GM21447 (cell line): ENCODE data around the gene POU6F2.
"Not testable (repeated sequence)": the region's sequence is repeated elsewhere in the genome, so short reads cannot be mapped to it uniquely, and the experiment has no call there.

ENCODE experiments used
- ATAC-seq: cut with Tn5 transposase; IDR thresholded peaks from one replicate; pipeline ENCODE4 v1.9.1; 2021; ENCODE audit not compliant: unreplicated experiment

POU6F2 gene

DNA sequence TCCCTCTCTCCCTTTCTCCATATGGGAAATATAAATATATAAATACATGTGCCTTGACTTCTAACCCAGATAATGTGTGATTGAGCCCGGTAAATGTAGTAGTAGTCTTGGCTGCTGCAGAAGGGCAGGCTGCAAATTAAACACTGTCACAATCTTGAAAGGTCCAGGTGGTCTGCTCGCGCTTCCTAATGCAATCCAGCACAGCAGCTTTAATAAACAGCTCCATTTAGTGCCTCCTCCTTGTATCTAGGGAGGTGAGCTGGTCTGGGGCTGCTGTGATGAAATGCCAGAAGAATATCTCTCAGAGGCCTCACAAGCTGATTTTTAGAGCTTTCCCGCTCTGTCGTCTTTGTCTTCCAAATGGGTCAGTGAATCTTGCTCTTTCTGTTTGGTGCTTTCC, 782 bp downstream of the POU6F2 start:
- no peak for ATAC-seq

GRCh38 chr7:38992203-38992602, 14.5 kb downstream of the POU6F2 start:
- ATAC-seq, result no peak

DNA sequence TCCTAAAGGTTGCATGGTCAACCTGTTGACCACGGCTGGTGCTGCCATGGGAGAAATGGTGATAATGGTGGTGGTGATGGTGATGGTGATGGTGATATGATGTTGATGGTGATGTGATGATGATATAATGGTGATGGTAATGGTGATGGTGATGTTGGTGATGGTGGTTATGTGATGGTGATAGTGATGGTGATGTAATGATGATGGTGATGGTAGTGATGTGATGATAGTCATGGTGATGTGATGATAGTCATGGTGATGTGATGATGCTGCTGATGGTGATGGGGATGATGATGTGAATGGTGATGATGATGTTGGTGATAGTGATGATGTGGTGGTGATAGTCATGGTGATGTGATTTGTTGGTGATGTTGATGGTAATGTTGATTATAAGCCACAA, 23.9 kb downstream of the POU6F2 start:
- ATAC-seq, result no peak

DNA sequence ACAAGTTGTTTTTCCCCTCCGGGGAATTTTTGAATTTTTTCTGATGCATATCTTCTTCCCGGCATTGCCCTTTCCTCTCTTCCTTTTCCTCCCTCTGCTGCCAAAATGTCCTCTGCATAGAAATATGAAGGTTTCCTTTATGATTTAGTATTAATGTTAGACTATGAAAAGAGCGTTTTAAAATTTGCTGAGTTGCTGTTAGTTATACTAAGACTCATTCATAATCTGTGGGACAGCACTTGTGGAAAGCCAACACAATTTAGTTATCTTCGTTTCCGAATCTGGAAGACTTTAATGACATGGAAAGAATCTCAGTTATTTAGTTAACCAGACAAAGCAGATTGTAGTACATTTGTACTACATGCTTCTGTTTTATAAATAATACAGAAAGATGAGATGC, 25.0 kb downstream of the POU6F2 start:
- ATAC-seq, result no peak

DNA sequence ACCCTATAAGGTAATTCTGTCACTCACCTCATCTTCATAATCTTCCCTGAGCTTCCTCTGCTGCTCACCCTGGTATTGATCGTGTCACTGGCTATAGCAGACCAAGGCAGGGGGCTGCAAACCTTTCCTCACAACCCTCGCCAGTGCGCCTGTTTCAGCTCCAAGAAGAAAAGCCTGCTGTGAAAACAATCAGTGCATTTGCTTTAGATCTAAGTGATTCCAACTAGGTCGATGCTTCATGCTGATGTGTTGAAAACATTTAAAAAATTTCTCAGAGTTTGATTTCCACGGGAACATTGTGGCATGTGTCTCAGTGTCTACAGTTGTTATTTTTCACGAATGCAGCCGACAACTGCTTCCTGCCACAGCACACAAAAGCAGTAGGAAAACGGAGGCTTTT, 27.3 kb downstream of the POU6F2 start:
- ATAC-seq, result no peak

- no peak for ATAC-seq
Observed at GRCh38 chr7:39005461-39005860, 27.8 kb downstream of the POU6F2 start.

GRCh38 chr7:39013049-39013939, 35.6 kb downstream of the POU6F2 start:
- not testable (repeated sequence) for ATAC-seq

DNA sequence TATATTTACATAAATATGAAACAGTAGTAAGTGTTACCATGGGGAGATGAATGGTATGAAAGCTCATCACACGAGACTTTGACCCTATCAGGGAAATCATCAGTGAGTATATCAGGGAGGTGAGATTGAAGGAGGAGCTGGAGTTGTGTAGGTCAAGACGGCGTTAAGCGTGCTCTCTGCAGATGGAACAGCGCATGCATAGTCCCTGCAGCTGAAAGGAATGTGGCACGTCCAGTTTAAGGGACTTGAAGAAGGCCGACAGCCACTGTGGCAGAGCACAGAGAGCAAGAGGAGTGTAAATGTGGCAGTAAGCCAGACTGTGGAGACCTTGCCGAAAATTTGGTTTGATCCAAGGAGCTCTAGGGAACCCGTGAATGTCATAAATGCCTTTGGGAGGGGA, 38.9 kb downstream of the POU6F2 start:
- no peak for ATAC-seq

DNA sequence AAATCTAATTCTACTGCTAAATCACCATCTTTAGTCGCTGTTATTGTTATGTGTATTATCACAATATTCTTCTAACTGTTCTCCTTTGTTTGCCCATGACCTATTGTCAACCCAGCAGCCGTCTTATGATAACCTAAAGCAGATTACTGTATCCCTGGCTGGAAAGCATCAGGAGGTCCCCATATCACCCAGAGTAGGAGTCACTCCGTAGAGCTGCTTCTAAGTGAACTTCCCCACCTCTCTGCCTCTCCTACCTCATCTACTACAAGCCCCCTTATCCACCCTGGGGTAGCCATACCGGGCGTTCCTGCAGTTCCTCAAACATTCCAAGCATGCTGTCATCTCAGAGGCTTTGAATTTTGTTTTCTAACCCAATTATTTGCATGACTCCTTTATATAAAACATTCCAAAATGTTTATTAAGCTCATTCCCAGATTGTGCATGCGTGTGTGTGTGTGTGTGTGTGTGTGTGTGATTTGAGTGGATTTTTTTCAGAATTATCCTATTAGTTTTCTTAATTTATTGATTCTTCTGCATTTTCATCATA, 39.7 kb downstream of the POU6F2 start:
- ATAC-seq, result no peak

GRCh38 chr7:39022796-39023195, 45.1 kb downstream of the POU6F2 start:
- no peak for ATAC-seq

- ATAC-seq, result no peak
Observed at GRCh38 chr7:39027491-39027890, 49.8 kb downstream of the POU6F2 start.

DNA sequence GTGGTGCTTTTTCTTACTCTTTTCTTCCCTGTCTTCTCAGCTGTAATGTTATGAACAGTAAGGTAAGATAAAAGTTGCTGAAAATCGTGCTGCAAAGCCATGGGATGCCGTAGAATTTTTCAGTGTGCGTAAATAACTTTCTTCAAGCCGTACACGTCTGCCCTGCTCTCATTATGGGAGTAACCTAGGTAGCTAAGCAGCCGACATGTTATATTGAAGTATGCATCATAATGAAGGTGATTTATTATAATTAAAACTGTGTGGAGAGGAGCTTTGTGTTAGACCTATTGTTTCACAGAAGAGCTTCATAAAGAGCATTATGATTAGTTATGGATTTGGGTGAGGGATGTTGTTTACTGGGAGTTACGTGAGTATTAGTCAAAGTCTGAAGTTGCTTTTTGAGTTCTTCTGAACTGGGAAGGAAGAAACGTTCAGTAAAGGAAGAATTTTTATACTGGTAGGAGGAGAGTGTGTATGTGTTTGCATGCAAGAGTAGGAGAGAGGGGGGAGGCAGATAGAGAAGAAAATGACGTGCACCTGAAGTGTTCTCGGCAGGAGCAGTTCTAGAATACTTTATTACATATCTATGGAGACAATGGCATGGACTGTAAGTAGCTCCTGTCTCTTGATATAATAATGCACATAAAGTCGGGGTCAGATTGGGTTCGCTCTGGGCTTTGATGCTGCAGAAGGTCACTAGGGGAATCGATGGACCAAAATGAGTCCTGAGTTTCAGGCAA, 56.3 kb downstream of the POU6F2 start:
- ATAC-seq, result no peak

GRCh38 chr7:39035156-39035555, 57.4 kb downstream of the POU6F2 start:
- ATAC-seq, result no peak

GRCh38 chr7:39035903-39036302, 58.2 kb downstream of the POU6F2 start:
- no peak for ATAC-seq

- ATAC-seq, result no peak
Observed at GRCh38 chr7:39042670-39043069, 65.0 kb downstream of the POU6F2 start.

DNA sequence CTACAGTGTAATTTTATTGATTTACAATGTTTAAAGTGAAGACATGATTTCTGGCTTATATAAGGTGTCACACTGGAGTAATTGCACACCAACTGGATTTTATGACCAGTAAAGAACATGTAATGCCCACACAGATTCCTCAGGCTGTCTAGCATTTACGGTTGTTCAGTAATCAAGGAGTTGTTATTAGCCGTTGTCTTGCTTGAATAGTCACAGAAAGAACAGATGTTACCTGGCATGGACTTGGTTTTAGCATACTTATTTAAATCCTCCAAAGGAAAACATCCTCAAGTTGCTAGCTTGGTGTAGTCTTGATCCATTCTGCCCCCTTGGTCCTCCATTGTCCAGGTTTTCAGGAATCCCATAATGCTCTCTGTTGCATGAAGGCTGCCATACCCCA, 65.8 kb downstream of the POU6F2 start:
- ATAC-seq, result no peak

DNA sequence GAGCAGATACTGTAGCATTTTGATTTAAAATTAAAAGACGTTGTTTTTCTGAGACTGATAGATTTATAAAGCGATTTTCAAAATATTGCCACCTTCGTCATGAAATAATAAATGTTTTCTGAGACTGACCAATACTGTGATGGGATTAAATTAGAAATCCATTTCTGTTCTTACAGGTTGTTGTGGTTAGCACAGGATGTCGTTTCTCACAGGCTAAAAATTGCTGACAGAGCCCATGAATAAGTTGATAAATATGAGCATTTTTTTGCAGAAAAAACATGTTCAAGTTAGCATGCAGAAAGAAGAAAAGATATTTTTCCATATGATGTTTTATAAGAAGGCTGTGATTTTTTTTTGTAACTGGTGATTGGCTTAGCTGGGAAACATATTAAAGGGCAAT, 66.8 kb downstream of the POU6F2 start:
- ATAC-seq, result no peak

DNA sequence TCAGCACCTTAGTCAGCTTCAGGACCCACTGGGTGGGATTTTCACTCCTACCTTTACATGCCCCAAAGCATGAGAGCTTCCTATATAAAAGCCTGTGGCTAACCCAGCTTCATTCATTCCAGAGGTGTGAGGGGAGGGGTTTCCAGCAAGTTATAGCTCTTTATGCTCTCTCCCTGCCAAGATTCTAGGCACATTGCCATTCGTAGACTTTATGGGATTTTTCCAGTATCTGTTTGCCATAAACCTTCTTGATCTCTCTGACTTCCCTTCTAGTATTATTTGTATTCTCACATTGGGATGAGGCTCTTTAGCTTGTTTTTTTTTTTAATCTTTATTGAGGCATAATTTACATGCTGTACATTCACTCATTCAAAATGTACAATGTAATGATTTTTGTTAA, 67.5 kb downstream of the POU6F2 start:
- no peak for ATAC-seq

- ATAC-seq, result no peak
Observed at GRCh38 chr7:39051279-39051678, 73.6 kb downstream of the POU6F2 start.

DNA sequence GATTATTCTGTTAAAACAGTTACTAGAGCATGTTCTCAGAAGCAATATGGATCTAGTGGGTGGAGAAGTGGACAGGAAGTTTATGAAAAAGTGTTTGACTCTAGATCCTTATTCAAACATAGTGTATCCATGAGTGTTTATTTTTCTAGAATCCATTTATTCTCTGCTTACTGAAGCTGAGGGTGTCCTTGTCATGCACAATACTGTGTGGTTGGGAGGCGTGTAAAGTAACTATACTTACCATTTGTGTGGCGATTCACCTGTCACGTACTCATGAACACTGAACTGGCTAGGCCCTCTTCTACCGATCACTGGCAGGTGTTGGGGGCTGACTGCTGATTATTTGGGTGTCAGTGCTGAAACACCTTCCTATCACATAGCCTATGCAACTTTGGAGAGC, 74.0 kb downstream of the POU6F2 start:
- ATAC-seq, result no peak

- no peak for ATAC-seq
Observed at GRCh38 chr7:39054731-39055130, 77.0 kb downstream of the POU6F2 start.

DNA sequence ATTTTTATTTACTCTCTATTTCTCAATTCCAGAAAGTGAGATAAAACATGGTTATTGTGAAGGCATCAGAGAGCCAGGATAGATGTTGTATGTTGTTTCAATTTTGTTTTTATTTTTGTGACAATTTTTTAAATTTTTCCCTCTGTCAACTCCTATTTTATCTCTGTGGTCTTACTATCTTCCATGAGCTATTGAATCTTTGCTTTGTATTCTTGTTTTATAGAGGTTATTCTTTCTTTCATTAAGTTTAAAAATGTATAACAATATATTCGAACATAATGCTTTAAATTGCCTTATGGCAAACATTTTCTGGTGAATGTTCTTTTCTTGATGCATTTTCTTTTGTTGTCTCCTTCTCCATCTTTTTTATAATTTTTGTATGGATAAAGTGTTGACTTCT, 78.4 kb downstream of the POU6F2 start:
- ATAC-seq, result no peak
